ENCODE data around the gene UST. TPM values are rescaled to one million over a fixed set of nuclear protein-coding genes. Genes with fewer than 3 reads are reported as not detected.

UST gene
- total and polyA plus RNA-seq, 2 of the 8 experiments (the other 6 are each of a cell fraction or from before 2014, with no cell fraction given): 13.5 to 34.5 TPM

- TF ChIP-seq CTCF (IDR thresholded peaks at IDR 0.05; ENCODE audit: control extremely low read depth in 1 of 3, insufficient read depth in 1 of 3, low read depth in 1 of 3, low read length in 3 of 3) (no peak), SAP30 (IDR thresholded peaks at IDR 0.05; ENCODE audit: insufficient read depth, insufficient replicate concordance, low read length) (no peak), POLR2AphosphoS5 (IDR thresholded peaks at IDR 0.05; ENCODE audit: low read depth, low read length) (no peak), SUZ12 (IDR thresholded peaks at IDR 0.05; ENCODE audit: low read length) (no peak), EGR1 (IDR thresholded peaks at IDR 0.05; ENCODE audit: borderline replicate concordance, low read depth, low read length) (no peak)
- TF ChIP-seq, protein P1, sequence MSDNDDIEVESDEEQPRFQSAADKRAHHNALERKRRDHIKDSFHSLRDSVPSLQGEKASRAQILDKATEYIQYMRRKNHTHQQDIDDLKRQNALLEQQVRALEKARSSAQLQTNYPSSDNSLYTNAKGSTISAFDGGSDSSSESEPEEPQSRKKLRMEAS (IDR thresholded peaks at IDR 0.05): no peak
These were observed 45.5 kb upstream of the UST start (continued) for GRCh38 chr6:148701375-148701774.

Measured in H1 (cell line).